Measurements from ENCODE around the gene INAFM1. TPM values are rescaled to one million over a fixed set of nuclear protein-coding genes. Genes with fewer than 3 reads are reported as not detected.
A peak's percentile ranks its signal among the peaks of the same experiment; 100 is the strongest.

Gene INAFM1
- total and polyA plus RNA-seq, 9 of the 15 experiments (the other 6 are each of a cell fraction or from before 2014, with no cell fraction given) = 0.71 to 30.9 (median 3.1) TPM

DNA sequence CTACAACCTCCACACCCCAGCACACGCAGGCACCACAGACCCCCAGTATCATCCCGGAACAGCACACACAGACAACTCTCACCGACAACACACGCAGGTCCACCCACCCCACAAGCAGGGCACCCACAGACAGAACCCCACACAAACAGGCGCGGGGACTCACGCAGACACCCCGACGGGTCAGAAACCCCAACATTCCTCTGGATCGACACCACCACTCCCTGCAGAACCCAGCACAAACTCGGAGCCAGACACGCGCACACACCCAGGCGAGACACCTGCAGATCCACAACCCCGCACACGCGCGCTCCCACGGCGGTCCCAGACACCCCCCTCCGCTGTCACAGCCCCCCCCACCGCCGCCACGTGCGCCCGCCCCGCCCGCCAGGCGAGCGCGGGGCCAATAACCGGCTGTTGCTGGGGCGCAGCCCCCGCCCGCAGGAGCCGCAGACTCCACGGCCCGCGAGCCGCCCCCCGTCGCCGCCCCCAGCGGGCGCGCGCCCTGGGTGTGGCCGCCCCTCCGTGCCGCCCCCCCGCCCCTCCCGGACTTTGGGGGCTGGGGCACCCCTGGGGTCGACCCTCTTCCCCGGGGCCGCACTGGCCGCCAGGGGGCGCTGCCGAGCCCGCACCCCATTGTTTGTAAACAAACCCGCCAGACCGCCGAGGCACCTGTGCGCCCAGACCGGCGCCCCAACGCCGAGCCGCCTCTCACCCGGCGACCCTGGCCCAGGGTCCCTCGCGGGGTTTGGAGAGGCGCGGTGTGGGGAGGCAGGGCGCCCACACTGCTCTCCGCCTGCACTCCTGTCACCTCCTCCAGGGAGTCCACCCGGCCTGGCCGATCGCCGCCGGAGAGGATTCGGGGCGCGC is 44.4 kb upstream of the INAFM1 start (continued):
- TF ChIP-seq, protein P1, sequence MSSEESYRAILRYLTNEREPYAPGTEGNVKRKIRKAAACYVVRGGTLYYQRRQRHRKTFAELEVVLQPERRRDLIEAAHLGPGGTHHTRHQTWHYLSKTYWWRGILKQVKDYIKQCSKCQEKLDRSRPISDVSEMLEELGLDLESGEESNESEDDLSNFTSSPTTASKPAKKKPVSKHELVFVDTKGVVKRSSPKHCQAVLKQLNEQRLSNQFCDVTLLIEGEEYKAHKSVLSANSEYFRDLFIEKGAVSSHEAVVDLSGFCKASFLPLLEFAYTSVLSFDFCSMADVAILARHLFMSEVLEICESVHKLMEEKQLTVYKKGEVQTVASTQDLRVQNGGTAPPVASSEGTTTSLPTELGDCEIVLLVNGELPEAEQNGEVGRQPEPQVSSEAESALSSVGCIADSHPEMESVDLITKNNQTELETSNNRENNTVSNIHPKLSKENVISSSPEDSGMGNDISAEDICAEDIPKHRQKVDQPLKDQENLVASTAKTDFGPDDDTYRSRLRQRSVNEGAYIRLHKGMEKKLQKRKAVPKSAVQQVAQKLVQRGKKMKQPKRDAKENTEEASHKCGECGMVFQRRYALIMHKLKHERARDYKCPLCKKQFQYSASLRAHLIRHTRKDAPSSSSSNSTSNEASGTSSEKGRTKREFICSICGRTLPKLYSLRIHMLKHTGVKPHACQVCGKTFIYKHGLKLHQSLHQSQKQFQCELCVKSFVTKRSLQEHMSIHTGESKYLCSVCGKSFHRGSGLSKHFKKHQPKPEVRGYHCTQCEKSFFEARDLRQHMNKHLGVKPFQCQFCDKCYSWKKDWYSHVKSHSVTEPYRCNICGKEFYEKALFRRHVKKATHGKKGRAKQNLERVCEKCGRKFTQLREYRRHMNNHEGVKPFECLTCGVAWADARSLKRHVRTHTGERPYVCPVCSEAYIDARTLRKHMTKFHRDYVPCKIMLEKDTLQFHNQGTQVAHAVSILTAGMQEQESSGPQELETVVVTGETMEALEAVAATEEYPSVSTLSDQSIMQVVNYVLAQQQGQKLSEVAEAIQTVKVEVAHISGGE (CRISPR knock-in tag; IDR thresholded peaks at IDR 0.05) = no peak
- TF ChIP-seq HDAC8 (tag; IDR thresholded peaks at IDR 0.05) (no peak), MCM7 (IDR thresholded peaks at IDR 0.05) (0 out of 4 replicates have a peak, but pooled peaks of 1 of the 2 experiments have one; percentile 15), KHSRP (IDR thresholded peaks at IDR 0.05) (no peak), POLR2G (IDR thresholded peaks at IDR 0.05; ENCODE audit: low read depth, low read length) (peak; percentile 71), TAF15 (IDR thresholded peaks at IDR 0.05; ENCODE audit: low read depth, low read length) (no peak), SP2 (IDR thresholded peaks at IDR 0.05; ENCODE audit: extremely low read depth, low read depth, low read length, poor library complexity, severe bottlenecking) (no peak), ZNF274 (IDR thresholded peaks at IDR 0.05; ENCODE audit: borderline replicate concordance, low read depth, low read length) (no peak), NFRKB (IDR thresholded peaks at IDR 0.05; ENCODE audit: low read depth) (peak; percentile 75; the same call in 1 of the 2 replicates)
- TF ChIP-seq, protein P2, sequence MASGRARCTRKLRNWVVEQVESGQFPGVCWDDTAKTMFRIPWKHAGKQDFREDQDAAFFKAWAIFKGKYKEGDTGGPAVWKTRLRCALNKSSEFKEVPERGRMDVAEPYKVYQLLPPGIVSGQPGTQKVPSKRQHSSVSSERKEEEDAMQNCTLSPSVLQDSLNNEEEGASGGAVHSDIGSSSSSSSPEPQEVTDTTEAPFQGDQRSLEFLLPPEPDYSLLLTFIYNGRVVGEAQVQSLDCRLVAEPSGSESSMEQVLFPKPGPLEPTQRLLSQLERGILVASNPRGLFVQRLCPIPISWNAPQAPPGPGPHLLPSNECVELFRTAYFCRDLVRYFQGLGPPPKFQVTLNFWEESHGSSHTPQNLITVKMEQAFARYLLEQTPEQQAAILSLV (tag; IDR thresholded peaks at IDR 0.05) = no peak
- TF ChIP-seq, protein P3, sequence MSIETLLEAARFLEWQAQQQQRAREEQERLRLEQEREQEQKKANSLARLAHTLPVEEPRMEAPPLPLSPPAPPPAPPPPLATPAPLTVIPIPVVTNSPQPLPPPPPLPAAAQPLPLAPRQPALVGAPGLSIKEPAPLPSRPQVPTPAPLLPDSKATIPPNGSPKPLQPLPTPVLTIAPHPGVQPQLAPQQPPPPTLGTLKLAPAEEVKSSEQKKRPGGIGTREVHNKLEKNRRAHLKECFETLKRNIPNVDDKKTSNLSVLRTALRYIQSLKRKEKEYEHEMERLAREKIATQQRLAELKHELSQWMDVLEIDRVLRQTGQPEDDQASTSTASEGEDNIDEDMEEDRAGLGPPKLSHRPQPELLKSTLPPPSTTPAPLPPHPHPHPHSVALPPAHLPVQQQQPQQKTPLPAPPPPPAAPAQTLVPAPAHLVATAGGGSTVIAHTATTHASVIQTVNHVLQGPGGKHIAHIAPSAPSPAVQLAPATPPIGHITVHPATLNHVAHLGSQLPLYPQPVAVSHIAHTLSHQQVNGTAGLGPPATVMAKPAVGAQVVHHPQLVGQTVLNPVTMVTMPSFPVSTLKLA (conservative IDR thresholded peaks at IDR 0.05) = peak; percentile 99
- TF ChIP-seq, protein P4, sequence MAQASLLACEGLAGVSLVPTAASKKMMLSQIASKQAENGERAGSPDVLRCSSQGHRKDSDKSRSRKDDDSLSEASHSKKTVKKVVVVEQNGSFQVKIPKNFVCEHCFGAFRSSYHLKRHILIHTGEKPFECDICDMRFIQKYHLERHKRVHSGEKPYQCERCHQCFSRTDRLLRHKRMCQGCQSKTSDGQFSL (CRISPR knock-in tag; IDR thresholded peaks at IDR 0.05) = peak; percentile 96
- TF ChIP-seq, protein P4 (tag; IDR thresholded peaks at IDR 0.05) = peak in 1 of 2 experiments; percentile 98; a peak in 2 of 4 replicates
- TF ChIP-seq, protein P5, sequence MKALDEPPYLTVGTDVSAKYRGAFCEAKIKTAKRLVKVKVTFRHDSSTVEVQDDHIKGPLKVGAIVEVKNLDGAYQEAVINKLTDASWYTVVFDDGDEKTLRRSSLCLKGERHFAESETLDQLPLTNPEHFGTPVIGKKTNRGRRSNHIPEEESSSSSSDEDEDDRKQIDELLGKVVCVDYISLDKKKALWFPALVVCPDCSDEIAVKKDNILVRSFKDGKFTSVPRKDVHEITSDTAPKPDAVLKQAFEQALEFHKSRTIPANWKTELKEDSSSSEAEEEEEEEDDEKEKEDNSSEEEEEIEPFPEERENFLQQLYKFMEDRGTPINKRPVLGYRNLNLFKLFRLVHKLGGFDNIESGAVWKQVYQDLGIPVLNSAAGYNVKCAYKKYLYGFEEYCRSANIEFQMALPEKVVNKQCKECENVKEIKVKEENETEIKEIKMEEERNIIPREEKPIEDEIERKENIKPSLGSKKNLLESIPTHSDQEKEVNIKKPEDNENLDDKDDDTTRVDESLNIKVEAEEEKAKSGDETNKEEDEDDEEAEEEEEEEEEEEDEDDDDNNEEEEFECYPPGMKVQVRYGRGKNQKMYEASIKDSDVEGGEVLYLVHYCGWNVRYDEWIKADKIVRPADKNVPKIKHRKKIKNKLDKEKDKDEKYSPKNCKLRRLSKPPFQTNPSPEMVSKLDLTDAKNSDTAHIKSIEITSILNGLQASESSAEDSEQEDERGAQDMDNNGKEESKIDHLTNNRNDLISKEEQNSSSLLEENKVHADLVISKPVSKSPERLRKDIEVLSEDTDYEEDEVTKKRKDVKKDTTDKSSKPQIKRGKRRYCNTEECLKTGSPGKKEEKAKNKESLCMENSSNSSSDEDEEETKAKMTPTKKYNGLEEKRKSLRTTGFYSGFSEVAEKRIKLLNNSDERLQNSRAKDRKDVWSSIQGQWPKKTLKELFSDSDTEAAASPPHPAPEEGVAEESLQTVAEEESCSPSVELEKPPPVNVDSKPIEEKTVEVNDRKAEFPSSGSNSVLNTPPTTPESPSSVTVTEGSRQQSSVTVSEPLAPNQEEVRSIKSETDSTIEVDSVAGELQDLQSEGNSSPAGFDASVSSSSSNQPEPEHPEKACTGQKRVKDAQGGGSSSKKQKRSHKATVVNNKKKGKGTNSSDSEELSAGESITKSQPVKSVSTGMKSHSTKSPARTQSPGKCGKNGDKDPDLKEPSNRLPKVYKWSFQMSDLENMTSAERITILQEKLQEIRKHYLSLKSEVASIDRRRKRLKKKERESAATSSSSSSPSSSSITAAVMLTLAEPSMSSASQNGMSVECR (CRISPR knock-in tag; IDR thresholded peaks at IDR 0.05) = no peak

Data from K562 (cell line).